HG03354 (cell line): ENCODE results near the gene PHTF2.
"Not testable (repeated sequence)": the region's sequence is repeated elsewhere in the genome, so short reads cannot be mapped to it uniquely, and the experiment has no call there.

Experiments used
- ATAC-seq: cut with Tn5 transposase; IDR thresholded peaks from one replicate; pipeline ENCODE4 v1.9.1; 2021; ENCODE audit warnings: mild to moderate bottlenecking; ENCODE audit not compliant: unreplicated experiment, poor library complexity, severe bottlenecking

Gene PHTF2

DNA sequence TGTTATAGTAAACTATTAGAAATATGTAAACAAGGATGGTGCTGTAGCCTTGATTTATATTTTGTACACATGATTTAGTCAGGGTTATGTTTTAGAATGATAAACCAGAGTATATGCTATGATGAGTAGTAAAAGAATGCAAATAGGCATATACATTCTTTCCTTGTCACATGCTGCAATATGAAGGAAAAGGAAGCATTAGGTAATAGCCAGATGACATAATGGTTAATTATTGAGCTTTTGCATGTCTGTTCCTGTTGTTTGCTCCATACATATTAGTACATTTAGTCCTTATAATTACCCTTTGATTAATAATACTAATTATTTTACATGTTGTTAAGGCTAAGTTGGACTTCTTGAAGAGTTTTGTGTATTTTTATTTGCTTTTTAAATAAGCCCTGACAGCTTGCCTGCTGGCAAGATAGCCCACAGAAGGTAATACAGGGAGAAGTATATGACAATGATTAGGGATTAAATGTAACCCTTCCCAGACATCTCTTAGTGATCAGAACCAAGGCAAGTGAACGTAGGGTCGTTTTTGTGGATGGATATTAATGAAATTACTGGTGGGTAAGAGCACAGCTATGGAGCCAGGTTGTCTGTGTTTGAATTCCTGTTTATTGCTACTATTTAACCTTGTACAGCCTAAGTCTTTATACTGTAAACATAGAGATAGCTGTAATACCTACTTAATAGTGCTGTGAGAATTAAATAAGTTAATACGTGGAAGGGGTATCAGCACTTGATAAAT lies 68.4 kb downstream of the PHTF2 start:
- no peak for ATAC-seq

DNA sequence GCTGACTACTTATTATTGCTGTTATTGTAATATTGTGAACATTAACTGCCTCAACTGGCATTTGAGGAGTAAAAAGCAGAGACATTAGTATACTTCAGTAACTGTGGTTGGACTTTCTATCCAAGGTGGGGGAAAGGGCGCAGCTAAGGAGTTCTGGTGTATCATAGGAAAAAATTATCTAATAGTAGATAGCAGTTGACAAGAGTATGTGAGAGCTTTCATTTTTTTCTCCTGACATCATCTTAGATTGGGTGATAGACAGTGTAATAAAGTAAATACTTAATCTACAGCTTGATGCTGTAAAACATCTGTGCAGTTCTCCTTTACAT lies 68.9 kb downstream of the PHTF2 start:
- ATAC-seq, result no peak

DNA sequence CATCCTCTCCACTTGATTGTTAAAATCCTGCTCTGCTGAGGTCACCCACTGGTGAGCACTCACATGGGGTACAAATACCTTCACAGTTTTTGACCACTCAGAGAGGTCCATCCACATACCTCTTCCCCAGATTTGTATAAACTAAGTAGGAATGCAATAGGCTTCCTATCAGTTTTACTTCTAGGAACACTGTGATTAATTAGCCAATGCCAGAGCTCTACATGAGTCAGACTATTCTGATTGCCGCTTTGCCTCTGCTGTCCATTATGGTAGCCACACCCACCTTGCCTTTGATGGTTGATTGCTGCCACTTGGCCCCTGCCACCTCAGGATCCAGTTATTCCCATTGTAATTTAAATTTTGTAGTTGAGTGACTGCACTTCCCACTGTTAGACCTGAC lies 73.7 kb downstream of the PHTF2 start:
- ATAC-seq, result not testable (repeated sequence)

DNA sequence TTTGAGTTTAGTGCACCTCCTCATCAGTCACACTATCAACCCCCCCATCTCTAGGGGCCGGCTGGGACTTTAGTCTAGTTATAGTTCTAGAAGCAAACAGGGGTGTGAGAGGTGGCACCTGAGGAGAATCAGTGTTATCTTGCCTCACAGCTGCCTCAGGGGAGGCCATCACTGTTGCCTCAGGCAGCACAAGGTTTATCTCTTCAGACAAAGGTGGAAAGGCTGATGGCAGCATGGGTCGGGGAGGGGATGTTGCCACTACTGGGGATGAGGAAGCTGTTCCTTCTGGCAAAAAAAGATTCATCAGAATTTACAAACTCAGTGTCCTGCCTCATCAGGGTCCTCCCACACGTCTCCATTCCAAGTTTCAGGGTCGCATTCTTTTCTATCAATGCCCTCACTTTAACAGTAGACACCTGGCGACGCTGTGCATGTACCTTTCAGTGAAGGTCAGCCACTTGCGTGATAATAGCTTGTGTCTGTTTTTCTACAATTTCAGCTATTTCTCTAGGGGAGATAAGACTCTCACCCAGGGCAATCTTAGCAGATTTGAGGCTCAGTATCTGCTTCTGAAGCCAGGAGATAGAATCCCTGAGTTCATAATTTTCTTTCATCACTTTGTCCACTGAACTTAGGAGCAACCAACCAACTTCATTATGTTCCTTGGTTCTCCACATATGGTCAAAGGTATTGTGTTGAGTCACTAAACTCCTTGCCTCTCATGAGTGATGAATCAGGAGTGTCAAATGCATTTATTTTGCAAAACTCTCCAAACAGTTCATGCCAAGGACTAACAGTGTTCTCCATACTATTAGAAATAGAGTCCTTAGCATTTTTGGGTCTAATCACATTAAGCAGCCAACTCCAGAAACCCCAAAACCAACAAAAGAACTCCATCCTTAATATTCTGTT lies 75.1 kb downstream of the PHTF2 start:
- not testable (repeated sequence) for ATAC-seq

DNA sequence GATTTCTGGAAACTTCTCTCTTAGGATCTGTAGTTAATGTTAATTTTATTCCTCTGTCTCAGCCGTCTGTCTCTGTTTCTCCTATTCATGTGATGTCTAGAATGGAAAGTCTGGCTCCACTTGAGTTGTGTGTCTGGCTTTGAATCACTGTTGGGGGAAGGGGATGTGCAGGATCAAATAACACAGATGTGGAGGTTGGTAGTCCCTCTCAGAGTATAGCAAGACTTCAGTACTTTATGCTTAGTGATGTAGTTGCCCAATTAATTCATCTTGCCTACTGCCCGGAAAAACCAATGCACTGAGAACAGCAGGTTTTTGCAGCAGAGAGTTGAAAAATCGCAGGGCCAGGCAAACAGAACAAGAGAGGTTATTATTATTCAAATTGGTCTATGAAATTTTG lies 79.2 kb downstream of the PHTF2 start:
- ATAC-seq, result no peak

DNA sequence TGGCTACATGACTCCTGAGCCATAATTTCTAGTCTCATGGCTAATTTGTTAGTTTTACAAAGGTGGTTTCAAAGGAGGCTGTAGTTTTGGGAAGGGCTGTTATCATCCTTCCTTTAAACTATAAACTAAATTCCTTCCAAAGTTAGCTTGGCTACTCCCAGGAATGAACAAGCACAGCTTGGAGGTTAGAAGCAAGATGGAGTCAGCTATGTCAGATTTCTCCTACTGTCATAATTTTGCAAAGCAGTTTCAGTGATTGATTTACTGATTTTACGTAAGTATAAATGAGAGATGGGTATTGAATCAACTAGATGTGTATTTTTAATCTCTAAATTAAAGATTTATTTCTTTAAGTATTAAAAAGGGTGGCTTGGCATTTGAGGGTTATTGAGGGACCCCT lies 79.9 kb downstream of the PHTF2 start:
- no peak for ATAC-seq

DNA sequence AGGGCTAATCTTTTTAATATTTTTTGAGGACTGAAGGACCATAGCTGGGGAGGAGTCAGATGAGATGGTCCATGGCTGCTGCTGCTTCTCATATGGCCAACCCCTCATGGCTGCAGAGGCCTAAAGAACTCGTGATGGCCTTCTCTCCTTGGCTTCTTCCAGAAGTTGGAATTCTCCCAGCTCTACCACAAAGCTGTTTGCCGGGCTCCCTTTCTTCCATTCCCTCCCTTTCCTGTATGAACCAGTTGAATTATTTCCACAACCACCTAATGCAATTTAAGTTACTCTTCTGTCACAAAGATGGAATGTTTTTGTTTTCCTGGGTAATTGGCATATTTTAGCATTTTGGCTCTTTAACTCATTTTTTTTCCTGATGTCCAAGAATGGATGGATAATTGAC lies 80.7 kb downstream of the PHTF2 start:
- no peak for ATAC-seq

DNA sequence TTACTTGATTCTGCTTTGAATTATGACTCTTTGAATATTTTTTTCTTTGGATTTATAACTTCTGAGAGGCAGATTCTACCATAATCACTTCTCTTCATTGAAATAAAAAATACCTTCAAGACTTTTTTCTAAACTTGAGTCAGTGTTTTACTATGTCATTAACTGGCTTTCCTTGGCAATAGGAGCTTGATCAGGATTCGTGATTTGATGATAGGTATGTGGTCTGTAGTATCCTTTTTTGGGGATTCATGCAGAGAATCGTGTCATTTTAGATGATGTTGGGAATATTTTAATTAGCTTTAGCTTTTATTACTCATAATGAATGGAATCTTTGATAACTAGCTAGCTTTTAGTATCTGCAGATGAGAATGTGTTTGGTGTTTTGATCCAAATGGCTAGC lies 83.3 kb downstream of the PHTF2 start:
- ATAC-seq, result no peak

DNA sequence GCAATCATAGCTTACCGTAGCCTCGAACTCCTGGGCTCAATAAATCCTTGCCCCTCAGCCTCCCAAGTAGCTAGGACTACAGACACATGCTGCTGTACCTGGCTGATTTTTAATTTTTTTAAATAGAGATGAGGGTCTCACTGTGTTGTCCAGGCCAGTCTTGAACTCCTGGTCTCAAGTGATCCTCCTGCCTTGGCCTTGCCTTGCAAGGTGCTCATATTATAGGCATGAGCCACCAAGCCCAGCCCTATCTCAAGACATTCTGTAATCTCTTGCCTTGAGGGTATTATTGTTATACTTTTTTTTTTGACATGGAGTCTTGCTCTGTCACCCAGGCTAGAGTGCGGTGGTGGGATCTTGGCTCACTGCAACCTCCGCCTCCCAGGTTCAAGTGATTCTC lies 86.6 kb downstream of the PHTF2 start:
- ATAC-seq, result no peak

DNA sequence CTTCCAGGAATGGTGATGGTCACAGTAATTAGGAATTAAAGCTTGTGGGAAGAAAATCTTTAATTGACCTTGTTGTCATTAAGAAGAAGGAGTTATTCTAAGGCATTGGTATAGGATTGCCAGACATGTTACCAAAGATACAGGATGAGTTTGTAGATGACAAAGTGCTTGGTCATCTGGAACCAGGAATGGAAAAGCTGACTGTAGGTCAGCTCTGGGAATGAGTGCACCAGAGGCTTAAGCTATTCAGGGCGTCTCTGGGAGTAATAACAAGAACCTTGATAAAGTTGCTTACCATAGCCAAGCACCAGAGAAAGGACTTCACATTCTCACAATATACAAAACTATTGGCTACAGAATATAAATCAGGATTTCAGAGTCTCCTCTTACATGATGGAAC lies 89.0 kb downstream of the PHTF2 start:
- no peak for ATAC-seq

DNA sequence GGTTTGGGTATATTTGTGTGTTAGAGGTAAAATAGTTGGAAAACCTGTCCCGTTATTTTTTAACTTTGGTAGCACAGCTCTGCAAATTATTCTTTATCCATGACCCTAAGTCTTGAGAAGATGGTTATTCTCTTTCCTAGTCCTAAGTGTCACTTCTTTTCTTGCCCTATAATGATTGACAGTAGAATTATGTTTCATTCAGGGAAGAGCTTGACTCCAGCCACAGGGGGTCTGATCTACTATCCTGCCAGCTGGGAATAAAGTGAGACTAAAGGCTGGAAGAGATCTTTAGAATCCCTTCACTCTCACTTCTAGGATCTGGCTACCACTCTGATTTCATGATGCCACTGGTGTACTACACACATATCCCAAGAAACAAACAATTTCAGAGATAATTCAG lies 90.4 kb downstream of the PHTF2 start:
- no peak for ATAC-seq

DNA sequence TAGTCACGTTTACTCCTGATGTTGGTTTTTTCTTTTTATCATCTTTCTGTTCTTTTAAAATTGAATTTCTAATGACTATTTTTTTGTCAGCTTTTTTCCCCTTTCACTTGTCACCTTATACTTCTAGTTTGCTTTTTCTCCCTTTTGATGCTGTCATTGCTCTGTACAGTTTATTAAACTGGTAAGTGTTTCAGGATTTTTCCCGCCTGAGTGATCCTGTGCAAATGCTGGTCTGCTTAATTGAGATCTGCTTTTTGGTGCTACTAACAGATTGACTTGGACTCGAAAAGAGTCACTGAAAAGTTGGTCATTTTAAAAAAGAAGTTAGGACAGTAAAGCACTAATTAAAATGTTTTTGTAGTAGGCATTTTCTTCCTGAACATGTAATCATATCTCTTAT lies 95.2 kb downstream of the PHTF2 start:
- no peak for ATAC-seq

DNA sequence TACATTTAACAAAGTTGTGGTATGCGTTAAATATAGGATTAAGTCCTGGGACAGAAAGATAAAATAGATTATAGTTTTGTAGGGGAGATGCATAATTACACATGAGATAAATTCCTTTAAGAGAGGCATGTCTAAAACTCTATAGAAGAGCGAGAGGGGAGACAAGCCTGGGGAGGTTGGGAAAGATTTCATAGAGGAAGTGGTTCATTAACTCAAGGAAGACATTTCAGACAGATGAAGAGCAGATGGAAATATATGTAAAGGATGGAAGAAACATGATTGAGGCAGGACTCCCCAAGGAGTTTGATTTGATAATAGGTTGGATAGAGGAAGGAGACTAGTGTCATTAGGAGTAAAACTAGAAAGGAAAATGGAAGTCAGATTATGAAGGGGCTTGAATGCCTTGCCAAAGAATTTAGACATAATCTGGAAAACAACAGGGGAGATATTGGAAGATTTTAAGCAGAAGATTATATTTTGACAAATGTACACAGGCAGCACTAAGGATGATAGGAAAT lies 96.1 kb downstream of the PHTF2 start:
- no peak for ATAC-seq

DNA sequence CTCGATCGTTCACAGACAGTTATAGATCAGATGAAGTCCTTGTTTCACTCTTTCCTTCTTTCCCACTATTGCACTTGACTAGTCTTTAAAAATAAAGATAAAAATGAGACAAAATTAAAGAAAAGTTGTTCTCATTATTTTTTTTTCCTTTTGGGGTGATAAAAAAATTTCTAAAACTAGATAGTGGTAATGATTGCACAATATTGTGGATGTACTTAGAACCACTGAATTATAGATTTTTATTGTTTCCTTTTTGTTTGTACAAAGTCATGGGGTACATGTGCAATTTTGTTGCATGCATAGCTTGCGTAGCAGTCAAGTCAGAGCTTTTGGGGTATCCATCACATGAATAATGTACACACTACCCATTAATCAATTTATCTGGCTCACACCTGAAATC lies 97.3 kb downstream of the PHTF2 start:
- ATAC-seq, result no peak

DNA sequence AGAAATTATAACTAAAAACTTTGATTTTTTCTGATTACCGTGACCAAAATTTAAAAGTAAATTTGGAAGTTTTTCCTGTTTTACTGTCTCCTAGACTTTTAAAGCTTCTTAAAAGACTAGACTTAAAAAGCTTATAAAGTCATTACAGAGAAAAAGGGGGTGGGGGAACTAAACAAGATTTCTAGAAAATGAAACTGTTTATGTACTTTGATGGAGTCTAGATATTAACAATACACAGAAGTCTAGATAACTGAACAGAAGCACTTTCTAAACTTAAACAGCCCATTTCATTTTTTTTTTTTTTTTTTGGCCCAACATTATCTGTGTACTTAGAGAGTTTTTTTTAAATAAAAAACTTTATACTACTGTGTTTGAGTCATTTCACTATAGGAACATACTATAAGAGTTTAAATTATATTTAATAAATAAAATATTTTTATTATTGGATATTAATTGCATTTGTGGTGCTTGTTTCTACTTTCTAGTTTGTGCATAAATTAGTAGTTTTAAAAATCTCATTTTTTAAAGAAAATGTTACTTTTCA lies 98.5 kb downstream of the PHTF2 start:
- ATAC-seq, result no peak

DNA sequence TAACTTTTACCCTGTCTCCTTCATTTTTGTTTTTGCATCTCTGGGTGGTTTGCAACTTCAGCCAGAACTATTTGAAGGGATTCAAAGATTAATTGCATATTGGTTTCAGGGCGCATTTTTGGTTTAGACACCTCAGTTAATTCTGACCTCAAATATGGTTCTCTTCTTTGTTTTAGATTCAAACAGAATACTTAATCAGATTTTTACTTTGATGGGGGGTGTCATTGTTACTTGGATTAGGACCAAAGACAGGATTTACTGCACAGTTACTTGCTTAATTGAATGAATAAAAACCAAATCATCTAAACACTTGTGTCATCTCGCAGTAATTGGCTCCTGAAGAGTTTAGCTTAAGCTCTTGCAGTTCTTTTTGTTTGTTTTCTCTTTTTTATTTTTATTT lies 100.9 kb downstream of the PHTF2 start:
- ATAC-seq, result no peak

DNA sequence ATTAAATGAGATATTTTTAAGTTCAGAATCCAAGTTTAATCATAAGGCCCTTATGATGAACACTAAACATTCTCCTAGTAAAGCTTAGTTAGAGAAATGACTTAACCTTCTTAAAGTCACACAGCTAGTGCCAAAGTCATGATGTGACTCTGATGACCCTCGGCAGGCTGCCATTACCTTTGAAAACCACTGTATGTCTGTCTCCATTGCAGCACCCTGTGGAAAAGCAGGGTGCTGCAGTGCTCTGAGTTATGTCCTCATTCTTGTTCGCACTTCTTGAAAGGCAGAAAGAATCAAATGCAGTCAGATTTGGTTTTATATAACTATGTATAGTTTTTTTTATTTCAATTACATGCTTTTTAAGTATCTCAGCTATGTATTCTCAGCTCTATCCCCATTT lies 105.0 kb downstream of the PHTF2 start:
- no peak for ATAC-seq

DNA sequence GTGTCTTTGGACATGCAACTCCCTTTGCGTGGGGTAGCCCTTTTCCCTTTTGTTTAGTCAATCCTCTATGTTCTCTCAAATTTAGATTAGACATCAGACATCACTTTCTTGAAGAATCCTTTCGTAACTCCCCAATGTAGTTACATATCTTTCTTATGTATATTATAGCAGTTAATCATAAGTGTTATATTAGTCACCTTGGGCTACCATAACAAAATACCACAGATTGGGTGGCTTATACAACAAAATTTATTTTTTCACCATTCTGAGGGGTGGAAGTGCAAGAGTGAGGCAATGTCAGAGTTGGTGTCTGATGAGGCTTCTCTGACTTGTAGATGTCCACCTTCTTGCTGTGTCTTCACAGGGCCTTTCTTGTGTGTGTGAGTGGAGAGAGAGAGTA lies 105.7 kb downstream of the PHTF2 start:
- no peak for ATAC-seq

DNA sequence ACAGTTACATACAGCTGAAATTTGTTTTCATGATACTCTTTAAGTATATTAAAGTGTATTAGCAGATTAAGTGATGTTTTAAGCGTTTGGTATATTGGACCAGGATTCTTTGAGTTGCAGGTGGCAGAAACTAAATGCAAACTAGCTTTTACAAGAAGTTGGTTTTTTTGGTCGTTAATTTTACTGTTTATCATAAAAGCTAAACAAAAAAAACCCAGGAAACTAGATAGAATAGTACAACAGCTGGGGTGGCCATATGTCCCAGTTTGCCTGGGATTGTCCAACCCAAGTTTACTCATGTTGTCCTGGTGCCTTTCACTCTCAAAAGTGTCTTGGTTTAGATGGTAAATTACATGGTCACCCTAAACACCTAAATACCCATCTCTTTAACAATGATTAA lies 108.7 kb downstream of the PHTF2 start:
- no peak for ATAC-seq

DNA sequence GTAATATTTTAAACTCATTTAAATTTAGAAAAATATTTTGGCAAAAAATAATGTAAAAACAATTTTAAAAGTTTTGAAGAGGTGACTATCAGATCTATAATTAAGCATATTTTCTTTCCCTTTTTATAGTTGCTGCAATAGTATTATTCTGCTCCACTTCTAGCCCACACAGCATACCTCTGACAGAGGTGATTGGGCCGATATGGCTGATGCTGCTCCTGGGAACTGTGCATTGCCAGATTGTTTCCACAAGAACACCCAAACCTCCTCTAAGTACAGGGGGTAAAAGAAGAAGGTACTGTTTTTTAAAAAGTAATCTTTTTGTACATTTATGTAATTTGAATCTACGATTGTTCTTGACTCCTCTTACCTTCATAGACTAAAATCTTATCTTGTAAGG lies 110.1 kb downstream of the PHTF2 start:
- no peak for ATAC-seq

DNA sequence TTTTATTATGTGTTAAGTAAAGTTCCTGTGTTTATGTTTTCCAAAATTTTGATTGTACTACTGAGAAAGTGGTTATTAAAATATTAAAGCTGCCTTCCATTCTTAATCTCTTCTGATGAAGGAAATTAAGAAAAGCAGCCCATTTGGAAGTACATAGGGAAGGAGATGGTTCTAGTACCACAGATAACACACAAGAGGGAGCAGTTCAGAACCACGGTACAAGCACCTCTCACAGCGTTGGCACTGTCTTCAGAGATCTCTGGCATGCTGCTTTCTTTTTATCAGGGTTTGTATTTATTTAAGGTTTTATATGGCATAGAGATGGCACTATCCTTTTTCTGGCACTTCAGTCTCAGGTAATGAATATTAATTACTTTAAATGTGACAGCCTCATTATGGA lies 111.6 kb downstream of the PHTF2 start:
- no peak for ATAC-seq
